HG02943 (cell line): ENCODE results near the gene MYPOP.
A peak's percentile ranks its signal among the peaks of the same experiment; 100 is the strongest.
"Not testable (repeated sequence)": the region's sequence is repeated elsewhere in the genome, so short reads cannot be mapped to it uniquely, and the experiment has no call there.

Source experiments
- ATAC-seq: cut with Tn5 transposase; IDR thresholded peaks from one replicate; pipeline ENCODE4 v1.9.1; 2021; ENCODE audit warnings: mild to moderate bottlenecking, low read depth, moderate library complexity; ENCODE audit not compliant: unreplicated experiment

Gene MYPOP

DNA sequence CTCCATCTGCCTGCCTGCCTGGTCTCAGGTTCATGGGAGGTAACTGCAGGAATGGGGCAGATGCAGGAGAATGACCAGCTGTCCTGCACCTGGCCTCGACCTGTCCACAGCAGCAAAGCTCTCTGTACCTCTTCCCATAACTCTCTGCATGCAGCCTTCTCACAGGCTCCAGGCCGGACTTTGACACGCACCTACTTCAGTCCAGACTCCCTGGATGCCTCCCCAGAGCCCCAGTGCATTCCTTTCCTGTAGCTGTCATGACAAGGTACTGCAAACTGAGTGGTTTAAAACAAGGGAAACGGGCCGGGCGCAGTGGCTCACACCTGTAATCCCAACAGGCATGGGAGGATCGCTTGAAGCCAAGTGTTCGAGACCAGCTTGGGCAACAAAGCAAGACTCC, 8.9 kb upstream of the MYPOP start:
- no peak for ATAC-seq

DNA sequence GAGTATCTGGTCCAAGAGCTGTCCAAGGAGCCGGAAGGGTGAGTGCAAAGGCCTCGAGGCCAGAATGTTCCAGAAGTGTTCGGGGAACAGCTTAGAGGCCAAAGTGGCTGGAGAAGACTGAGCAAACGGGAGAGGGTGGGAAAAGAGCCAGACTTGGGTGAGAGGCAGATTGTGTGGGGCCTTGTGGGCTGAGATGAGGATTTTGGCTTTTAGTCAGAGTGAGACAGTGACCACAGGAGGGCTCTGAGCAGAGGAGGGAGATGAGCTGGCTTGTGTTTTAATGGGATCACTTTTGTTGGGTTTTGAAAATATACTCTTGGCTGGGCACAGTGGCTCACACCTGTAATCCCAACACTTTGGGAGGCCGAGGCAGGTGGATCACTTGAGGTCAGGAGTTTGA, 6.5 kb upstream of the MYPOP start:
- no peak for ATAC-seq

- no peak for ATAC-seq
Observed at GRCh38 chr19:45906221-45906620, 3.8 kb upstream of the MYPOP start.

GRCh38 chr19:45905011-45905410, 2.6 kb upstream of the MYPOP start:
- no peak for ATAC-seq

GRCh38 chr19:45902651-45903625, 525 bp upstream of the MYPOP start:
- peak; percentile 84 for ATAC-seq

- ATAC-seq, result no peak
Observed at GRCh38 chr19:45901432-45901911, 941 bp downstream of the MYPOP start.

DNA sequence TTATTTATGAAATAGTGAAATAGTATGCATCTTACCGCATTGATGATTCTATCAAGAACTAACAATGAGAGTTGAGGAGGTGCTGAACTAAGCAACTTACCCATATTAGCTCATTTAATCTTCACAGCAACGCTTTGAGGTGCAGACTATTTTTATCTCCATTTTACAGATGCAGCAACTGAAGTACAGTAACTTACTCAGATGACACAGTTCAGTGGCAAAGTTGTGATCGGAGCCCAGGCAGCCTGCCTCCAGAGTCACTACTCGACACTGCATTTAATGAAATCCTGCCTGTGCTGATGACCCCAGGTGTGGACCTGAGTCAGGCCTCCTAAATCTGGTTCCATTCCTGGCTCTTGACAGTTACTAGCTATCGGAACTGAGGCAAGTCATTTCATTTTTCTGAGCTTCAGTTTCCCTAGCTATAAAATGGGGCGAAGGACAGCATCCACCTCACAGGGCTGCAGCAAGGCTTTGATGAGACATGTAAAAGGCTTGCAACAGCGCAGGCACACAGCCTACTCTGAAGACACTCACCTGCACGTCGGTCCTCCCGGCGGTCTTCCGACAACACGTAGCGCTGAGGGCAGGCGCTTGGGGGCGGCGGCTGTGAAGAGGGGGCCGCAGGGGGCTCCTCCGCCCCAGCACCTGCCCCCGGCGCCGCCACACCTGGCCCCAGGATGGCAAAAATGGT, 1.5 kb downstream of the MYPOP start:
- no peak for ATAC-seq

DNA sequence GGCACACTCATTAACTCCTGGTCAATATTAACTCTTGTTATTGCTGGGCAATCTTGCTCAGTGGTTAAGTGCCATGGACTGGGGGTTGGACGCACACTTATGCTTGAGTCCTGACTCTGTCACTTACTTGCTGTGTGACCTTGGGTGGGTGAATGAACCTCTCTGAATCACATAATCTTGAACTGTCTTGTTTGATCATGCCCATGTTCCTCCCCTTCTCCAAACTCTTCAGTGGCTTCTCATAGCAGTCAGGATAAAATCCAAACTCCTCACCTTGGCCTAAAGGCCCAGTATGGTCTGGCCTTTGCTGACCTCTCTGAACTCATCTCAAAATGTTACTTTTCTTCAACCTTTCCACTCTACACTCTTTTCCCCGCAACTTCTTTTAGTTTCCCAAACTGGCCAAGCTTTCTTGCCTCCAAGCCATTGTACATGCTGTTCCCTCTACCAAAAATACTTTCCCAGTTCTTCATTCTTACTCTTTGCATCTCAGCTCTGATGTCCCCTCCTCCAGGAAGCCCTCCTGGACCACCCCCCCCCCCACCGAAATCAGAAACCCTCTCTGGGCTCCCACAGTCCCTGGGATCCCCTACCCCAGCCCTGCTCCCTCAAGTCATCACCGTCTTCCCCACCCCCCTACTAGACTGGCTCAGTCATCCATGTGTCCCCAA, 2.4 kb downstream of the MYPOP start:
- no peak for ATAC-seq

GRCh38 chr19:45899253-45899652, 3.2 kb downstream of the MYPOP start:
- no peak for ATAC-seq

GRCh38 chr19:45897261-45897812, 5.1 kb downstream of the MYPOP start:
- no peak for ATAC-seq

GRCh38 chr19:45895983-45896599, 6.3 kb downstream of the MYPOP start:
- not testable (repeated sequence) for ATAC-seq

GRCh38 chr19:45895519-45895972, 6.9 kb downstream of the MYPOP start:
- ATAC-seq, result no peak

DNA sequence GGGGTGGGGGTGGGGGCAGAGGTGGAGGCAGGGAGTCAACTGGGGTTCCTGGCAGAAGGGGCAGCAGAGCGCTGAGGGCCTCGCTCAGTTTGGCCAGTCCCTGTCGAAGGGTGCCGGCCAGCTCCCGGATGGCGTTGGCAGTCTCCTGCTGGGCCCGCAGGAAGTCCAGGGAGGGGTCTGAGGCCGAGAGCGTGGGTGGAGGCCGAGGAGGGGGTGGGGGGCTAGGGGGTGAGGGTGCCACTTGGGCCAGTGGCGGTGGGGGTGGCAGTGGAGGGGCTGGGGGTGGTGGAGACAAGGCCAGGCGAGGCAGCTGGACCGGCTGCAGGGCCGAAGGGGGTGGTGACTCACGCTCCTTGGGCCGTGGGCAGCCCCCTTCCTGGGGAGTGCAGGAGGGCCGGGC, 11.5 kb downstream of the MYPOP start:
- ATAC-seq, result no peak

DNA sequence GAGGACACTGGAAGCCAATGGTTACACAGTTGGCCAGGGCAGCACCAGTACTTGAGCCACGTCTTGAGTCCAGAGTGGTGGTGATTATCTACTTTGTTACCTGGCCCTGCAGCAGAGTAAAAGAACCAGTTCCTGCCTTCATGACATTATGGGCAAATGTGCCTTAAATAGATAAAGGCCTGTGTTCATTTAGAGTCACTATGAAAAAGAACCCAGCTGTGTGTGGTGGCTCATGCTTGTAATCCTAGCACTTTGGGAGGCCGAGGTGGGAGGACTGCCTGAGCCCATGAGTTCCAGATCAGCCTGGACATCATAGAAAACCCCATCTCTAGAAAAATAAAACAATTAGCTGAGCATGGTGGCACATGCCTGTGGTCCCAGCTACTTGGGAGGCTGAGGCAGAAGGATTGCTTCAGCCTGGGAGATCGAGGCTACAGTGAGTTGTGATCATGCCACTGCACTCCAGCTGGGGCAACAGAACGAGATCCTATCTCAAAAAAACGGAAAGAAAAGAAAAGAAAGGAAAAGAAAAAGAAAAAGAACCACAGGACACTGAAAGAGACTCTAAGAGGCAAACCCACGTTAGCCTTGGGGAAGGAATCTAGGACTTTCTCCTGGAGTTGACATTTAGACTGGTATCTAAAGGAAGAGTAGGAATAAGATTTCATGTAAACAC, 13.1 kb downstream of the MYPOP start:
- no peak for ATAC-seq

DNA sequence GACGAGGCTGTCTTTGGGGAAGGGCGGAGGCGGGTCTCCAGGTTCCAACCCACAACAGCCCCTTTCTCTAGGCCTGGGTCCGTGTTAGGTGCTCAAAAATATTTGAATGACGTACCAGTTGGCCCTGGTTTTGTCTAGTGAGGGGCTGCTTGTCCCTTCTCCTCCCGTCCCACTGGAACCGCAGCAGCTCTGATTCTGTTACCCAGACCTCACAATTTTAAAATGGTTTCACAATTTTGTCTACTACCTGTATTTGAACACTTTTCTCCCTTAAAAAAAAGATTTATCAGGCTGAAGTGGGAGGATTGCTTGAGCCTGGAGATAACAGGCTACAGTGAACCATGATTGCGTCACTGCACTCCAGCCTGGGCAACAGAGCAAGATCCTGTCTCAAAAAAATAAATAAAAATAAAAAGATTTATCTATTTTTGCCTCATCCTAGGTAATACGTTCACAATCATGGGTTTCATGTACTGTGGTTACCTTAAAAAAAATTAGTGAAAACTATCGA, 15.2 kb downstream of the MYPOP start:
- ATAC-seq, result no peak

DNA sequence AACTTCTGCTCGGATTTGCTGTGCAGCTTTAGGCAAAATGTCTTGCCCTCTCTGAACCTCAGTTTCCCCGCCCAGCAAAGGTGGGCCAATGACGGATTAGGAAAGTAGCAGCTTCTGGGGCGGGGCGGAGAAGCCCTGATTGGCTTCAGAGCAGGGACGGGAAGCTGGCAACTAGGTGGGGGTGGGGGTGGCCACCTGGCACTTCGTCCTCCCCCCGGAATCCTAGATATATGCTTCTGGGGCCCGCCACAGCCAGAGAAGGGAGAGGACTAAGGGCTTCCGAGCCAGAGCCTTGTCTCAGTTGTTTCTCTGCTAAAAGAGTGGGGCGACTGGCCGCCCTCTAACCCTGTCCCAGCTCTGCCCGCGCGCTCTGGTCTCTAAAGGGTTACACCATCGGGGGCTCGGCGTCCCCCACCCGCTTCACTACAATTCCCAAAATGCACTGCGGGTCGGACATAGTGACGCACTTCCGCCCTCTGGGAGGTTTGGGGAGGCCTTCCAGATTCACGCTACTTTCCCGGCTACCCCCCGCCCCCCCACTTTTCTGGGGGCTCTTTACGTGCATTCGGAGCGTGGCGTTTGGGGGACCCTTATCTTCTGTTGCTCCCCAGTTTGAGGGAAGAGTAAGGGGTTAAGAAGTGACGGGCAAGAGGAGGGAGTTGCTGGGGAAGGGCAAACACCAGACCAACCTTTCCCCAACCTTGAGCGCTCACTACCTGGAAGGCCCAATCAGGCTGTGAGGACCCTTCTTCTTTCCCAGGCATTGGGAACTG, 15.8 kb downstream of the MYPOP start:
- ATAC-seq, result peak; percentile 47

- peak; percentile 41 for ATAC-seq
Observed at GRCh38 chr19:45885556-45886426, 16.6 kb downstream of the MYPOP start, which contains the start of gene IRF2BP1. Gene IRF2BP1 (minus strand): TSS chr19:45886141. CDS start chr19:45885774, 367 bp downstream.
